GM12878 (cell line): ENCODE measurements around the gene PLK1.

Source experiments
- EZH2 ChIP-seq: IDR thresholded peaks from 2 replicates; pipeline ENCODE4 v1.6.1; 2012; ENCODE audit warnings: low read depth, mild to moderate bottlenecking, control low read depth, inconsistent platforms, low read length, borderline replicate concordance; ENCODE audit not compliant: control insufficient read depth
- HDAC2 ChIP-seq: fragments of 200-600 bp; sonication (generic); IDR thresholded peaks from 2 replicates; pipeline ENCODE4 v1.6.1; 2017
- JUNB ChIP-seq: IDR thresholded peaks from 2 replicates; pipeline ENCODE4 v1.6.1; 2016; ENCODE audit warnings: antibody characterized with exemption, mild to moderate bottlenecking
- MEF2B ChIP-seq: fragments of 450-650 bp; IDR thresholded peaks from 2 replicates; pipeline ENCODE4 v1.6.1; 2018; ENCODE audit warnings: mild to moderate bottlenecking, moderate library complexity; ENCODE audit not compliant: partially characterized antibody, poor library complexity, severe bottlenecking
- NFYB ChIP-seq: IDR thresholded peaks from 2 replicates; pipeline ENCODE4 v1.6.1; 2011; ENCODE audit warnings: low read depth, mild to moderate bottlenecking, low read length, improper control_type of control experiment, moderate library complexity; ENCODE audit not compliant: insufficient read depth
- NR2F1 ChIP-seq: fragments of 450-650 bp; conservative IDR thresholded peaks from 2 replicates; pipeline ENCODE4 v1.6.1; 2017; ENCODE audit warnings: mild to moderate bottlenecking
- POLR2AphosphoS5 ChIP-seq: IDR thresholded peaks from 2 replicates; pipeline ENCODE4 v1.6.1; 2011; ENCODE audit warnings: mild to moderate bottlenecking, low read length, inconsistent platforms
- SUPT20H ChIP-seq: IDR thresholded peaks from 2 replicates; pipeline ENCODE4 v1.6.1; 2011; ENCODE audit warnings: low read depth, mild to moderate bottlenecking, low read length, moderate library complexity, borderline replicate concordance; ENCODE audit not compliant: control insufficient read depth
- TF ChIP-seq, protein P1 (sequence below): fragments of 450-650 bp; IDR thresholded peaks from 2 replicates; pipeline ENCODE4 v1.6.1; 2014; ENCODE audit warnings: mild to moderate bottlenecking

DNA sequence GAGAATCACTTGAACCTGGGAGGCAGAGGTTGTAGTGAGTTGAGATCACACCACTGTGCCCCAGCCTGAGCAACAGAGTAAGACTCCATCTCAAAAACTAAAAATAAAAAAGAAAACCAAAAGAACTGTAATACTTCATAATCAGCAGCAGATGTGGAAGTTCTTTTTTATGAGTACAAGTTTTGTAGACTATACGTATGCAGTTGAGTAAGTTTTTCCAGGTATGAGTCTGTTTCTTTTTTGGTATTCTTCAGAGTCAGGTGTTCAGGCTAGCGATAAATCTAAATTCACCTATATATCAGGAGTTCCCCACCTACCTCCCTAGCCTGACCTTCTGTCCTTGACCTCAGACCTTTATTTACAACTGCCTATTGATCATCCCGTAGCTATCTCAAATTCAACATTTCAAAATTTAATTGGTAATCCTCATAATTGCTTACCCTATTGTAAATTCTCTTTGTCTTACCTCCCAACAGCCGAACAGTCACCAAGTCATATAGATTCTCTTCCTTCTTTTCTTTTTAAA lies 26.7 kb upstream of the PLK1 start:
- peak; percentile 87 for TF ChIP-seq JUNB
- TF ChIP-seq NFYB = no peak
- no peak for TF ChIP-seq HDAC2
- peak; percentile 74 for TF ChIP-seq NR2F1
- TF ChIP-seq EZH2 = no peak
- no peak for TF ChIP-seq SUPT20H
- TF ChIP-seq MEF2B = no peak
- TF ChIP-seq, protein P1, sequence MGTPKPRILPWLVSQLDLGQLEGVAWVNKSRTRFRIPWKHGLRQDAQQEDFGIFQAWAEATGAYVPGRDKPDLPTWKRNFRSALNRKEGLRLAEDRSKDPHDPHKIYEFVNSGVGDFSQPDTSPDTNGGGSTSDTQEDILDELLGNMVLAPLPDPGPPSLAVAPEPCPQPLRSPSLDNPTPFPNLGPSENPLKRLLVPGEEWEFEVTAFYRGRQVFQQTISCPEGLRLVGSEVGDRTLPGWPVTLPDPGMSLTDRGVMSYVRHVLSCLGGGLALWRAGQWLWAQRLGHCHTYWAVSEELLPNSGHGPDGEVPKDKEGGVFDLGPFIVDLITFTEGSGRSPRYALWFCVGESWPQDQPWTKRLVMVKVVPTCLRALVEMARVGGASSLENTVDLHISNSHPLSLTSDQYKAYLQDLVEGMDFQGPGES = no peak
- no peak for TF ChIP-seq POLR2AphosphoS5
